ENCODE data around the gene DMRTA2. TPM values are rescaled to one million over a fixed set of nuclear protein-coding genes. Genes with fewer than 3 reads are reported as not detected.

DMRTA2 gene
- total RNA-seq, 1 donor: 1.3 TPM

DNA sequence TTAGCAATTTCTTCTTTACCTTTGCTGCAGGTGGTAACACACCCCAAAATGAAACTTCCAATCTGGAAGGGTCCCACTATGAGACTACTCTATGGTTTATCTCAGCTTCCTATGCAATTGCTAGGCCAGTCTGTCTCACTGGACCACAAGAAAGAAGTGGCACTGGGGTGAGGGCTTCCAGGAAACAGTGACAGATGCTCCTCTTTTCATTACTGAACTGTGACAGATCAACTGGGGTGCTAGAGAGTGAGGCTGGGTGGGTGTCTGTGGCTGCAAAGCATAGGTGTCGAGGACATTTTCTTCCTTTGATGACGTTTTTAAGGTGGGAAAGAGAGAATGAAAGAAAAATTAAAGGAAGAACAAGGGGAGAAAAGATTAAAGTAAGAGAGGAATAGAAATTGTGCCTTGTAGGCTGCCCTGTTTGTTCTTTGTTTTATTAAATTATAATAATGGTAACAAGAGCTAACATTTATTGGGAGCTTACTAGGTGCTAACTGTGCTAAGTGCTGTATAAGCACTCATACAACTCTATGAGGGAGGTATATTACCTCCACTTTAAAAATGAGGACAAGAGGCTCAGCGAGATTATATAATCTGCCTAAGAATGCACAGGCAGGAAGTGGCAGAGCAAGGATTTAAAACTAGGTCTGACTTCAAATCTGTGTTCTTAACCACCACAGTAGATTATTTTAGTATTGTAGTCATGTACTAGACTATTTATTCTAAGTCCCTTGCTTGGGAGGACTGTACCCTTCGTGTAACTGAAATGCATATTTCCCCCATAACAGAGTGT, 27.8 kb upstream of the DMRTA2 start:
- TF ChIP-seq, protein P1, sequence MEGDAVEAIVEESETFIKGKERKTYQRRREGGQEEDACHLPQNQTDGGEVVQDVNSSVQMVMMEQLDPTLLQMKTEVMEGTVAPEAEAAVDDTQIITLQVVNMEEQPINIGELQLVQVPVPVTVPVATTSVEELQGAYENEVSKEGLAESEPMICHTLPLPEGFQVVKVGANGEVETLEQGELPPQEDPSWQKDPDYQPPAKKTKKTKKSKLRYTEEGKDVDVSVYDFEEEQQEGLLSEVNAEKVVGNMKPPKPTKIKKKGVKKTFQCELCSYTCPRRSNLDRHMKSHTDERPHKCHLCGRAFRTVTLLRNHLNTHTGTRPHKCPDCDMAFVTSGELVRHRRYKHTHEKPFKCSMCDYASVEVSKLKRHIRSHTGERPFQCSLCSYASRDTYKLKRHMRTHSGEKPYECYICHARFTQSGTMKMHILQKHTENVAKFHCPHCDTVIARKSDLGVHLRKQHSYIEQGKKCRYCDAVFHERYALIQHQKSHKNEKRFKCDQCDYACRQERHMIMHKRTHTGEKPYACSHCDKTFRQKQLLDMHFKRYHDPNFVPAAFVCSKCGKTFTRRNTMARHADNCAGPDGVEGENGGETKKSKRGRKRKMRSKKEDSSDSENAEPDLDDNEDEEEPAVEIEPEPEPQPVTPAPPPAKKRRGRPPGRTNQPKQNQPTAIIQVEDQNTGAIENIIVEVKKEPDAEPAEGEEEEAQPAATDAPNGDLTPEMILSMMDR (IDR thresholded peaks at IDR 0.05; ENCODE audit: insufficient read depth, low read depth, low read length): no peak
- no peak for DNase-seq (ENCODE audit: low read depth)
- H3K4me3 ChIP-seq (ENCODE audit: low read depth, low read length): no peak overlapping the region

DNA sequence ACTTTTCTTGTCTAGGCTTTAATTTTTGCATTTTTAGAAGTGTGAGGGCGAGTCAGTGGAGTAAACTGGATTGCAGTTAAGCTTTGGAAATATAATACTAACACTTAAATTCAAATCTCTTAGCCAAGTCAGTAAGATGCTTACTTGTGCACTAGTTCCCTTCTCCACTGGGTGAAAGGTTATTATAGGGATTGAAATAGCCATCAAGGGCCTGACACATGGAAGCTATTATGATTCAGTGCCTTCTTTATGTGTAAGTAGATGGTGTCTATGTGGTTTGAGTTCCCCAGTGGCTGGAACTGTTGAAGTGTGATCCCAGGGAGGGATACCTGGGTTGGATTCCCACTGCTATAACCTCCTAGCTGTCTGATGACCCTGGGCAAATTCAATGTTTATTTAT, 24.7 kb upstream of the DMRTA2 start:
- DNase-seq (ENCODE audit: low read depth): no peak
- H3K4me3 ChIP-seq (ENCODE audit: low read depth, low read length): no peak overlapping the region
- TF ChIP-seq, protein P1 (IDR thresholded peaks at IDR 0.05; ENCODE audit: insufficient read depth, low read depth, low read length): no peak

GRCh38 chr1:50441183-50441582, 17.9 kb upstream of the DMRTA2 start:
- DNase-seq (ENCODE audit: low read depth): no peak
- H3K4me3 ChIP-seq (ENCODE audit: low read depth, low read length): no peak overlapping the region
- TF ChIP-seq, protein P1 (IDR thresholded peaks at IDR 0.05; ENCODE audit: insufficient read depth, low read depth, low read length): no peak

GRCh38 chr1:50438945-50439344, 15.7 kb upstream of the DMRTA2 start:
- DNase-seq (ENCODE audit: low read depth): no peak
- TF ChIP-seq, protein P1 (IDR thresholded peaks at IDR 0.05; ENCODE audit: insufficient read depth, low read depth, low read length): no peak
- H3K4me3 ChIP-seq (ENCODE audit: low read depth, low read length): no peak overlapping the region

DNA sequence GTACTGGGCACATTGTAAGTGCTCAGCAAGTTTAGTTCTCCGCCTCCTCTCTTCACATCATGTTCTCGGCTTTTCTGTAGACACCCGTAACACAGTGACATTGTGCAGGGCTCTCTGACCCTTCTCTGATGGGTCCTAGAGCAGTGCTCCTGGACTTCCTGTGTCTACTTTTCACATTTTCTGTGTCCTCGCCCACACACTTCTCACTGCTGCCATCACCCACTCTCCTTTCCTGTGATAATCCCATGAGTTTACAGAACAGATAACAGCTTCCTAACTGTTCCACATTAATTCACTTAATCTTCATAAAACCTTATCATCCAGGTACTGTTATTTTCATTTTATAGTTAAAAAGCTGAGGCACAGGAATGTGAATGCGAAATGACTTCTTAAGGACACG, 13.2 kb upstream of the DMRTA2 start:
- TF ChIP-seq, protein P1 (IDR thresholded peaks at IDR 0.05; ENCODE audit: insufficient read depth, low read depth, low read length): no peak
- H3K4me3 ChIP-seq (ENCODE audit: low read depth, low read length): no peak overlapping the region
- DNase-seq (ENCODE audit: low read depth): no peak

GRCh38 chr1:50430010-50430405, 6.8 kb upstream of the DMRTA2 start:
- DNase-seq (ENCODE audit: low read depth): no peak
- H3K4me3 ChIP-seq (ENCODE audit: low read depth, low read length): no peak overlapping the region
- TF ChIP-seq, protein P1 (IDR thresholded peaks at IDR 0.05; ENCODE audit: insufficient read depth, low read depth, low read length): no peak

Measured in fibroblast of villous mesenchyme (primary cell).